Skeletal muscle satellite cell (primary cell): ENCODE results near the gene TSLP.

Experiments used
- H3K27me3 ChIP-seq: 2 replicates; pipeline ENCODE4 v1.7.0; 2013; ENCODE audit warnings: low read length; ENCODE audit not compliant: control insufficient read depth, insufficient read depth
- H3K36me3 ChIP-seq: 2 replicates; pipeline ENCODE4 v1.7.0; 2013; ENCODE audit warnings: mild to moderate bottlenecking, control low read depth, low read length; ENCODE audit not compliant: insufficient read depth
- H3K4me1 ChIP-seq: 2 replicates; pipeline ENCODE4 v1.7.0; 2013; ENCODE audit warnings: low read length; ENCODE audit not compliant: control insufficient read depth, insufficient read depth
- H3K4me2 ChIP-seq: 2 replicates; pipeline ENCODE4 v1.7.0; 2013; ENCODE audit warnings: mild to moderate bottlenecking, low read length
- H3K4me3 ChIP-seq: 2 replicates; pipeline ENCODE4 v1.7.0; 2013; ENCODE audit warnings: low read length
- H3K9ac ChIP-seq: 2 replicates; pipeline ENCODE4 v1.7.0; 2013; ENCODE audit warnings: mild to moderate bottlenecking, low read depth, low read length, moderate library complexity
- H3K9me3 ChIP-seq: replicated peaks from 2 replicates; pipeline ENCODE4 v1.7.0; 2013; ENCODE audit warnings: mild to moderate bottlenecking, control low read depth, low read length

TSLP gene

DNA sequence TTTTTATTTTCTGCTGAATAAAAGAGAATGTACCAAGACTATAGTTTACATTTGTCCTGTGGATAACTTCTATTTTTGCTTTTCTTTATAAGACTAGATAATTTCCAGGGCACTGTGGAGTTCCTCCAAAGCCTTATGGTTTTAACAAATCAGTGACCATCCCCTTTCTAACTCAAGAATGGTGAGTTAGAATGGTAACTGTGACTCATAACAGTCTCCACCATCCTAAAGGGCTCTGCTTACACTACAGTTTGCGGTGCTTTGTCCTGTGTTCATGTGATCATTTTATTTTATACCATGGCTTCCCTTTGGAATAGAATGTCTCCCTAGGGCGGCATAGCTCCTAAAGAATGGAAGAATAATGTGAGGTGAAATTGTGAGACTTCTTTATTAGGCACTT, 50.9 kb downstream of the TSLP start:
- no peak overlapping the region for H3K9ac ChIP-seq
- H3K36me3 ChIP-seq, result peaks cover 66% of the 10 kb centered on the region
- H3K4me2 ChIP-seq, result no peak overlapping the region
- H3K9me3 ChIP-seq, result no peaks in the 10 kb centered on the region
- H3K4me3 ChIP-seq, result no peak overlapping the region
- no peaks in the 10 kb centered on the region for H3K4me1 ChIP-seq
- H3K27me3 ChIP-seq, result no peaks in the 10 kb centered on the region

DNA sequence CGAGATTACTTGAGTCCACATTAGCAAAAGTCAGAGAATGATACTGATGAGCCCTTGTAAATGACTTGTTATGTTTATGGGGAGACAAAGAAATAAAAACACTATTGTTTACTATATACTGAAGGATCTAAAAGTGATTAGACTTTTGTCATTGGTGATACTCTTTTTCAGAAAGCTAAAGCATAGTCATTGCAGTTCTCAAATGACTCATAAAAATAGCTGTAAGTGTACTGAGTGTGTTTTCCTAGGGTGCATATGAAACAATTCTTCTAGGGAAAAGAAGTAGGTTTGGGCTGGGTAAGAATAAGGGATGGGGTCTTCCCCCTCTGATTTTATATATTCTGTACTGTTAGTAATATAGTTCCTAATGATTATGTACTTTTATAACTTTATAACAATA, 53.3 kb downstream of the TSLP start:
- Histone ChIP-seq H3K4me1 (peaks cover 9% of the 10 kb centered on the region), H3K4me3 (no peak overlapping the region), H3K9me3 (no peaks in the 10 kb centered on the region), H3K9ac (no peak overlapping the region), H3K36me3 (peaks cover 63% of the 10 kb centered on the region), H3K27me3 (no peaks in the 10 kb centered on the region), H3K4me2 (no peak overlapping the region)

DNA sequence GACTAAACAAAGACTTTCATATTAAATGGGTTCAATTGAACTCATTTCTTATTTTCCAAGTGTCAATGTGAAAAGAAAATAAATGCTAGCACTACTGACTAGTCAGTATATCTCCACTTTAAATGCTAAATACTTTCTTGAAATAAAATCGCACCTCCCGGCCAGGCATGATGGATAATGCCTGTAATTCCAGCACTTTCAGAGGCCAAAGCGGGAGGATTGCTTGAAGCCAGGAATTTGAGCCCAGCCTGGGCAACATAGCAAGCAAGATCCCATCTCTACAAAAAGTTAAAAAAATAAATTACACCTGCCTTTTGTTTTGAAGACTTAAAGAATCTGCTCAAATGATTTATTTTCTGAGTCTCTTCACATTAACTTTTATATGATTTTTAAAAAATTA, 55.4 kb downstream of the TSLP start:
- Histone ChIP-seq H3K4me1 (peaks cover 29% of the 10 kb centered on the region), H3K4me2 (no peak overlapping the region), H3K36me3 (peaks cover 43% of the 10 kb centered on the region), H3K27me3 (no peaks in the 10 kb centered on the region), H3K4me3 (no peak overlapping the region), H3K9me3 (no peaks in the 10 kb centered on the region), H3K9ac (no peak overlapping the region)
